CD8-positive, alpha-beta memory T cell (primary cell): ENCODE data around the gene CELA3A. TPM values are rescaled to one million over a fixed set of nuclear protein-coding genes. Genes with fewer than 3 reads are reported as not detected.
"Not testable (repeated sequence)": the region's sequence is repeated elsewhere in the genome, so short reads cannot be mapped to it uniquely, and the experiment has no call there.

ENCODE experiments used
- CTCF ChIA-PET: fragments of 350-600 bp; sonication (Branson Sonifier 250); formaldehyde crosslinking; loops from one replicate; lab custom pipeline; 2021; ENCODE audit warnings: antibody characterized with exemption; lab: Charles Lee
- POLR2A ChIA-PET: fragments of 350-600 bp; sonication (Branson Sonifier 250); formaldehyde crosslinking; loops from one replicate; lab custom pipeline; 2021; ENCODE audit warnings: antibody characterized with exemption; lab: Charles Lee
- DNase-seq, 5 donors: peaks; one replicate each; pipeline versions ENCODE4 v3.0.0 to v3.0.0-alpha.2; 2020 to 2022; ENCODE audit warnings: mixed read lengths in 1 of 5
- H3K27ac ChIP-seq: one replicate; pipeline ENCODE4 v1.7.0; 2013; ENCODE audit warnings: low read depth, mild to moderate bottlenecking, low read length, moderate library complexity
- H3K27me3 ChIP-seq: 2 replicates; pipeline ENCODE4 v1.7.0; 2013; ENCODE audit warnings: low read length, mild to moderate bottlenecking; ENCODE audit not compliant: insufficient read depth, poor library complexity, severe bottlenecking
- H3K36me3 ChIP-seq: 2 replicates; pipeline ENCODE4 v1.7.0; 2013; ENCODE audit warnings: mild to moderate bottlenecking, low read length, moderate library complexity; ENCODE audit not compliant: insufficient read depth
- H3K4me1 ChIP-seq: 2 replicates; pipeline ENCODE4 v1.7.0; 2013; ENCODE audit warnings: mild to moderate bottlenecking, low read length, moderate library complexity; ENCODE audit not compliant: insufficient read depth
- H3K4me3 ChIP-seq: 2 replicates; pipeline ENCODE4 v1.7.0; 2013; ENCODE audit warnings: mild to moderate bottlenecking, low read length
- H3K9me3 ChIP-seq: 2 replicates; pipeline ENCODE4 v1.7.0; 2013; ENCODE audit warnings: mild to moderate bottlenecking, low read length
- H3K27ac Mint-ChIP-seq, 8 donors: one replicate each; pipeline ENCODE4 v1.8.0; 2020 to 2021; ENCODE audit warnings: mixed read lengths in 8 of 8, mild to moderate bottlenecking in 6 of 8, inconsistent platforms in 3 of 8, moderate library complexity in 3 of 8
- H3K27me3 Mint-ChIP-seq, 2 donors: one replicate each; pipeline ENCODE4 v1.8.0; 2020 to 2021; ENCODE audit warnings: mixed read lengths in 2 of 2, mild to moderate bottlenecking in 1 of 2, moderate library complexity in 1 of 2
- H3K36me3 Mint-ChIP-seq, 3 donors: one replicate each; pipeline ENCODE4 v1.8.0; 2020 to 2021; ENCODE audit warnings: mixed read lengths in 3 of 3, inconsistent platforms in 1 of 3, mild to moderate bottlenecking in 1 of 3
- H3K4me1 Mint-ChIP-seq, 3 donors: one replicate each; pipeline ENCODE4 v1.8.0; 2020 to 2021; ENCODE audit warnings: mixed read lengths in 3 of 3, inconsistent platforms in 1 of 3, mild to moderate bottlenecking in 1 of 3
- H3K4me3 Mint-ChIP-seq, 7 donors: one replicate each; pipeline ENCODE4 v1.8.0; 2020 to 2021; ENCODE audit warnings: mixed read lengths in 7 of 7, mild to moderate bottlenecking in 6 of 7, moderate library complexity in 4 of 7, inconsistent platforms in 2 of 7
- H3K9me3 Mint-ChIP-seq, 5 donors: one replicate each; pipeline ENCODE4 v1.8.0; 2020 to 2022; ENCODE audit warnings: mixed read lengths in 5 of 5, mild to moderate bottlenecking in 3 of 5, moderate library complexity in 2 of 5, inconsistent platforms in 1 of 5
- polyA plus RNA-seq: library from polyadenylated mRNA; unstranded; fragments of 300-500 nt; fragmentation: Illumina TruSeq; gene quantifications from one replicate; pipeline ENCODE4 v1.2.3, GENCODE V29; 2021
- total RNA-seq, 2 experiments: library from RNA; stranded (reverse); gene quantifications; one replicate each; pipeline ENCODE4 v1.2.3, GENCODE V29; 2021

The CELA3A gene
- total and polyA plus RNA-seq, 3 experiments from 2014 or later, result not detected

DNA sequence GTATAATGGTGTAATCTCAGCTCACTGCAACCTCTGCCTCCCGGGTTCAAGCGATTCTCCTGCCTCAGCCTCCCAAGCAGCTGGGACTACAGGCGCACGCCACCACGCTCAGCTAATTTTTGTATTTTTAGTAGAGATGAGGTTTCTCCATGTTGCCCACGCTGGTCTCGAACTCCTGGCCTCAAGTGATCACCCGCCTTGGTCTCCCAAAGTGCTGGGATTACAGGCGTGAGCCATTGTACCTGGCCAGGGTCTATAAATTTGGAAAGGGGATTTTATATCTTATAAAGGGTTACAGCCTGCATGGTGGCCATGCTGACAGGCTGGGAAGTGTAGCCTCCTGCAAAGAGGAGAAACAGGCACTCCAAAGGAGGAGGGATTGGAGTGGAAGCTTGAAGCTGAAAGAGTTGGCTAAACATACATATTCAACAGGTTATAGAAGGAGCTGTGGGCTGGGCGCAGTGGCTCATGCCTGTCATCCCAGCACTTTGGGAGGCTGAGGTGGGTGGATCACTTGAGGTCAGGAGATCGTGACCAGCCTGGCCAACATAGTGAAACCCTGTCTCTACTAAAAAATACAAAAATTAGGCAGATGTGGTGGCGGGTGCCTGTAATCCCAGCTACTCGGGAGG is 13.2 kb downstream of the CELA3A start:
- H3K27me3 Mint-ChIP-seq, H3K36me3 Mint-ChIP-seq, H3K27me3 ChIP-seq, DNase-seq, H3K36me3 ChIP-seq, H3K4me3 ChIP-seq, H3K4me3 Mint-ChIP-seq, H3K9me3 ChIP-seq, H3K27ac ChIP-seq, POLR2A ChIA-PET, H3K9me3 Mint-ChIP-seq: not testable (repeated sequence)
- H3K4me1 ChIP-seq, result peaks cover 15% of the 10 kb centered on the region
- CTCF ChIA-PET, result interaction anchor here (1.5 kb wide), 1 partner anchor 10 kb away, joined by 4 read pairs; no protein-coding TSS in a partner anchor
- Mint-ChIP-seq H3K4me1 (peaks cover 12 to 15% (median 13%) of the 10 kb centered on the region in 3 donors), H3K27ac (peak overlapping the region in 1 of 8 donors; percentile 65)

DNA sequence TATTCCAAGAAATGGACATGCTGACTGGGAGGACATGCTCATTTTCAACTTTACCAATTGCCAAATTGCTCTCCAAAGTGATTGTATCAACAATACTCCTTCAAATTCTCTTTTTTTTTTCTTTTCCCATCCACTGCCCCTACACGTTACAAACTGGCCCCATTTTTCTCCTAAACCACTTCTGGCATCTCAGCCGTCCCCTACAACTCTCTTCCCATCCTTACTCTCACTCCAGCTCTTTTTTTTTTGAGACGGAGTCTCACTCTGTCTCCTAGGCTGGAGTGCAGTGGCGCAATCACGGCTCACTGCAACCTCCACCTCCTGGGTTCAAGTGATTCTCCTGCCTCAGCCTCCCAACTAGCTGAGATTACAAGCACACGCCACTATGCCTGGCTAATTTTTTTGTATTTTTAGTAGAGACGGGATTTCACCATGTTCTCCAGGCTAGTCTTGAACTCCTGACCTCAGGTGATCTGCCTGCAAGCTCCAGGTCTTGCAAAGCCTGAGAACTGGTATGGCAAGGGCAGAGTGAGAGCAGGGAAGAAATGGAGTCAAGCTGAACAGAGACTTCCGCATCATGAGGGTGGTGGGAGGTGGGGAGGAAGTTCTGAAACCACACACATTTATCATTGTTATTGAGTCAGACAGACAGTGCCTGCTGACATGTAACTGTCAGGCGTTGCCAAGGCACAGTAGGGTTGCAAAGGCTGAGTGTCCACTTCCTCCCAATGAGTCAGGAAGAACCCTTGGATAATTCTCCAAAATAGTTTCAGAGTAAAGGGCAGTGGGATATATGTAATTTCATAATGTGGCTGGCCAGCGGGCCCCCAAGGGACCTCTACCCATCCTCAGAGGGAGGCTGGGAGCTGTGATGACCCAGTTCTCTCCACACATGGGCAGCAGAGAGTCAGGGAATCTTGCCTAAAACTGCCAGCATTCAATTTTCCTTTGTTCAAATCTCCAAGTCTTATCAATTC is 17.4 kb downstream of the CELA3A start:
- H3K9me3 ChIP-seq, result no peaks in the 10 kb centered on the region
- ChIA-PET POLR2A (interaction anchor here (0.6 to 0.9 kb wide), 2 partner anchors 50 to 79 kb away, joined by 3 read pairs; no protein-coding TSS in a partner anchor), CTCF (interaction anchor here (1.1 kb wide), 1 partner anchor 40 kb away, joined by 3 read pairs; no protein-coding TSS in a partner anchor)
- no peaks in the 10 kb centered on the region for H3K27me3 ChIP-seq
- Mint-ChIP-seq H3K4me3 (peak overlapping the region in 5 of 7 donors; percentile 3 to 60 (median 57)), H3K27me3 (no peaks in the 10 kb centered on the region), H3K27ac (peak overlapping the region; percentile 26 to 97 (median 84)), H3K36me3 (no peaks in the 10 kb centered on the region), H3K4me1 (peaks cover 19 to 26% (median 24%) of the 10 kb centered on the region in 3 donors), H3K9me3 (no peaks in the 10 kb centered on the region)
- no peaks in the 10 kb centered on the region for H3K36me3 ChIP-seq
- DNase-seq, result peak; percentile 26 to 78 (median 29)
- H3K27ac ChIP-seq, result peak overlapping the region; percentile 26
- no peak overlapping the region for H3K4me3 ChIP-seq
- H3K4me1 ChIP-seq, result peaks cover 25% of the 10 kb centered on the region

DNA sequence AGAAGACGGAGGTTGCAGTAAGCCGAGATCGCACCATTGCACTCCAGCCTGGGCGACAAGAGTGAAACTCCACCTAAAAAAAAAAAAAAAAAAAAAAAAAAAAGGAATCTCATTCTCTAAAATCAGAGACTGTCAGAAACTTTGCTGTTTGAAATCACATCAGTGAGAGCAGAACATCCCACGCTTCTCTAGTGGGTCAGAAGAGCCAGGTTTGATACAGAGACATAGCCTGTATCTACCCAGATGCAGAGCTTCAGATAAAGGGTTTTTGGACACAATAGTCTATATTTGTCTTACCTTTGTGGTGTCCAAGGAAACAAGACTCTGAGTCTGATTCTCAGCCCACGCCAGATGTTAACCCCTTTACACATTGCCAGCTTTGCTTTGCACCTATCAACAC is 19.6 kb downstream of the CELA3A start:
- CTCF ChIA-PET, result interaction anchor here (0.7 to 5.3 kb wide), 3 partner anchors 19 to 32 kb away, joined by 3 to 77 read pairs (median 4); partner anchors contain the start of gene CDC42

DNA sequence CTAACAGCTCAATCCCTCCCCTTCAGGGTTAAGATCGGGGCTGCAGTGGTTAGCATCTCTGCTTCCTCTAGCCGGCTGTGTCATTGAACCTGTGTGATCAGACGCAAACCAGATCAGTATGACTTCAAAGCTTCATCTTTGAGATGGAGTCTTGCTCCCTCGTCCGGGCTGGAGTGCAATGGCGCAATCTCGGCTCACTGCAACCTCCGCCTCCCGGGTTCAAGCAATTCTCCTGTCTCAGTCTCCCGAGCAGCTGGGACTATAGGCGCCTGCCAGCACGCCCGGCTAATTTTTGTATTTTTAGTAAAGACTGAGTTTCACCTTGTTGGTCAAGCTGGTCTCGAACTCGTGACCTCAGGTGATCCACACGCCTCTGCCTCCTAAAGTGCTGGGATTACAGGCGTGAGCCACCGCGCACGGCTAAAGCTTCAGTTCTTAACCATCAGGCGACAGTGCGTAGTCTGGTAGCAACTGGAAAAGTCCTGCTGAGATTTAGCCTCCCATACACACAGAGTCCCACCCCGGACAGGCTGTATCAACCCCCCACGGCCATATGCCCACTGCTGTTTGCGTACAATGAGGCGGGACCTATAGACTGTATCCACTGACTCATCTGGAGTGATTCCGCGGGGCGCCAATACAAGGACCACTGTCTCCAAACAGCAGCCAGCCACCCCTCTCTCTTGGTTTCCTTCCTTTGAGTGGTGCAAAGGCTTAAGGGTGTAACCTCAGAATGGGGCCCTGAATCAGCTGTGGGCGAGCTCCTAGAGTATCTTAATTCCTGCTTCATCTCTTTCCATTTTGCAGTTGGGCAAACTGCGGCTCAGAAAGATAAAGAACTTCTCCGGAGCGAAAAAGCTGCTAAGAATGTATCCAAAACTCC is 23.3 kb downstream of the CELA3A start:
- Mint-ChIP-seq H3K27ac (peak overlapping the region; percentile 93 to 100 (median 98)), H3K4me3 (peak overlapping the region; percentile 86 to 98 (median 93)), H3K36me3 (peaks cover 0 to 13% (median 2%) of the 10 kb centered on the region in 3 donors), H3K4me1 (peaks cover 29 to 46% (median 45%) of the 10 kb centered on the region in 3 donors), H3K9me3 (no peaks in the 10 kb centered on the region), H3K27me3 (no peaks in the 10 kb centered on the region)
- DNase-seq, result peak; percentile 74 to 93 (median 87)
- CTCF ChIA-PET, result interaction anchor here (0.7 to 5.3 kb wide), 18 partner anchors 10 to 321 kb away, joined by 3 to 77 read pairs (median 4); partner anchors contain the start of gene CDC42
- H3K27ac ChIP-seq, result peak overlapping the region; percentile 99
- peak overlapping the region; percentile 96 for H3K4me3 ChIP-seq
- POLR2A ChIA-PET, result interaction anchor here (0.6 to 3.0 kb wide), 9 partner anchors 14 to 255 kb away, joined by 3 to 139 read pairs (median 5); partner anchors contain the start of genes CDC42 and USP48
- no peaks in the 10 kb centered on the region for H3K9me3 ChIP-seq
- peaks cover 27% of the 10 kb centered on the region for H3K4me1 ChIP-seq
- no peaks in the 10 kb centered on the region for H3K27me3 ChIP-seq
- H3K36me3 ChIP-seq, result no peaks in the 10 kb centered on the region

More for the DNA sequence above, 19.6 kb downstream of the CELA3A start:
- H3K4me3 ChIP-seq, result no peak overlapping the region
- no peaks in the 10 kb centered on the region for H3K27me3 Mint-ChIP-seq
- H3K36me3 ChIP-seq, result no peaks in the 10 kb centered on the region
- peaks cover 0 to 11% (median 0%) of the 10 kb centered on the region in 3 donors for H3K36me3 Mint-ChIP-seq
- no peak overlapping the region for H3K4me3 Mint-ChIP-seq
- no peaks in the 10 kb centered on the region for H3K9me3 ChIP-seq
- peaks cover 30 to 40% (median 40%) of the 10 kb centered on the region in 3 donors for H3K4me1 Mint-ChIP-seq
- POLR2A ChIA-PET, result no interaction called here
- DNase-seq, result no peak
- no peaks in the 10 kb centered on the region for H3K9me3 Mint-ChIP-seq
- H3K27ac ChIP-seq, result no peak overlapping the region
- no peaks in the 10 kb centered on the region for H3K27me3 ChIP-seq
- no peak overlapping the region for H3K27ac Mint-ChIP-seq
- peaks cover 32% of the 10 kb centered on the region for H3K4me1 ChIP-seq

DNA sequence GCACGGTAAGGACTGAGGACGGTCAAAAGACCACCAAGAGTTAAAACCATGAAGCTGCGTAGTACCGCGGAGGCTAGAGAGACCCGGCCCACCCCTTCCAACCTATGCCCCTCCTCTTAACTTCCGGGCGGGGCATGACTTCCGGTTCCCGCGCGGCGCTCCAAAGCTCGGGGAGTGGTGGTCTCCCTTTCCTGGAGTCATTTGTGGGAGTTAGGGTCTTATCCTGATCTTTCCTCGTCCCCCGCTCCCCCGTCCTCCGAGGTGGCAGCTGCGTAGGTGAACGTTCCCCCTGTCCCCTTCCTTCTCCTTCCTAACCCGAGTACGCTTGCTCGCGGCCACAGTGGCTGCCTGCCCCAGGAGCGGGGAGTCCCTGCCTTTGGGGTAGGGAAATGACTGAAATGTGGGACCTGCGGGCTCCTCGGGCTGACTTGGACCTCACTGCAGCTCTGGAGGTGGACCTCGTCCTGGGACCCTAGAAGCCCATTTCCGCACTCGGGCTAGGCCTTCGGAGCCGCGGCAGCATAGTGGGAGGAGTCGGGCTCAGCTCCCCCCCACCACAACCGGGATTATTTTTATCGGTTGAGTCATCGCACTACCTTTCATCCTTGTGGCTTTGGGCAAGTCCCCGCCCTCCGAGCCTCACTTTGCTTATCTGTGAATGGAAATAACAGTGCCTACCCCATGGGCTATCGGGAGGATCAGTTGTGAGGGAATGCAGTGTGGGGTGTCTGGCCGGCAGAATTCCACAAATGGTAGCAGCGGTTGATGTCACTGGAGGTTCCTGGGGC is 24.1 kb downstream of the CELA3A start:
- ChIA-PET POLR2A (interaction anchor here (0.9 to 3.0 kb wide), 6 partner anchors 13 to 243 kb away, joined by 3 to 139 read pairs (median 11); partner anchors contain the start of genes CDC42 and USP48), CTCF (interaction anchor here (1.2 to 5.3 kb wide), 12 partner anchors 9 to 243 kb away, joined by 3 to 77 read pairs (median 7); partner anchors contain the start of gene CDC42)
- H3K27me3 Mint-ChIP-seq, result no peaks in the 10 kb centered on the region
- Histone ChIP-seq H3K27ac (peak overlapping the region; percentile 99), H3K4me1 (peaks cover 31% of the 10 kb centered on the region), H3K9me3 (no peaks in the 10 kb centered on the region), H3K4me3 (peak overlapping the region; percentile 96), H3K36me3 (no peaks in the 10 kb centered on the region), H3K27me3 (no peaks in the 10 kb centered on the region)
- no peaks in the 10 kb centered on the region for H3K9me3 Mint-ChIP-seq
- peak overlapping the region; percentile 93 to 100 (median 98) for H3K27ac Mint-ChIP-seq
- DNase-seq, result peak; percentile 80 to 94 (median 88)
- peaks cover 31 to 51% (median 50%) of the 10 kb centered on the region in 3 donors for H3K4me1 Mint-ChIP-seq
- H3K4me3 Mint-ChIP-seq, result peak overlapping the region; percentile 86 to 98 (median 93)
- peaks cover 0 to 17% (median 2%) of the 10 kb centered on the region in 3 donors for H3K36me3 Mint-ChIP-seq

DNA sequence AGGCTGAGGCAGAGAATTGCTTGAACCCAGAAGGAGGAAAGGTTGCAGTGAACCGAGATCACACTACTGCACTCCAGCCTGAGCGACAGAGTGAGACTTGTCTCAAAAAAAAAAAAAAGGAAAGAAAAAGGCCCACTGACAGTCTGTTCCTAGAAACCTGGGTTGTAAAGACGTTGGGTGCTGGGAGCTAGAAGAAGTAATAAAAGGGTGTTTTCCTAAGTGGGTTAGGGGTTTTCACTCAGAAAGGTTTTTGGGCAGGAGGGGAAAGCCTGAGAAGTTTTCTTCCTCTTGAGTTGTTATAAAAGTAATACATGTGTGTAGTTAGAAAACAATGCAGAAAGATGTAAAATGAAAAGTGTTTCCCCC is 25.4 kb downstream of the CELA3A start:
- no peak for DNase-seq
- Histone ChIP-seq H3K4me3 (no peak overlapping the region), H3K36me3 (no peaks in the 10 kb centered on the region), H3K9me3 (no peaks in the 10 kb centered on the region), H3K4me1 (peaks cover 38% of the 10 kb centered on the region), H3K27ac (peak overlapping the region; percentile 99), H3K27me3 (no peaks in the 10 kb centered on the region)
- peak overlapping the region; percentile 46 to 98 (median 50) for H3K4me3 Mint-ChIP-seq
- peak overlapping the region in 7 of 8 donors; percentile 79 to 99 (median 98) for H3K27ac Mint-ChIP-seq
- H3K4me1 Mint-ChIP-seq, result peaks cover 36 to 61% (median 60%) of the 10 kb centered on the region in 3 donors
- H3K27me3 Mint-ChIP-seq, result no peaks in the 10 kb centered on the region
- peaks cover 0 to 23% (median 2%) of the 10 kb centered on the region in 3 donors for H3K36me3 Mint-ChIP-seq
- H3K9me3 Mint-ChIP-seq, result no peaks in the 10 kb centered on the region
- CTCF ChIA-PET, result interaction anchor here (2.7 to 4.2 kb wide), 2 partner anchors 10 to 13 kb away, joined by 8 to 17 read pairs; no protein-coding TSS in a partner anchor
- POLR2A ChIA-PET, result interaction anchor here (0.6 to 1.0 kb wide), 2 partner anchors 11 to 44 kb away, joined by 3 to 5 read pairs; no protein-coding TSS in a partner anchor
